Measurements from ENCODE around the gene PDE6B. TPM values are rescaled to one million over a fixed set of nuclear protein-coding genes. Genes with fewer than 3 reads are reported as not detected.

The PDE6B gene
- total RNA-seq, 1 donor = 36.4 TPM

GRCh38 chr4:621296-622070 is 3.9 kb upstream of the PDE6B start:
- DNase-seq (ENCODE audit: low read depth in 2 of 3, low spot score in 2 of 3) = no peak

- peak in 1 of 3 donors; percentile 4 for DNase-seq (ENCODE audit: low read depth in 2 of 3, low spot score in 2 of 3)
These were observed 3.0 kb upstream of the PDE6B start for GRCh38 chr4:622071-622995.

- DNase-seq (ENCODE audit: low read depth in 2 of 3, low spot score in 2 of 3) = no peak
These were observed 2.1 kb upstream of the PDE6B start for GRCh38 chr4:622996-623913.

DNA sequence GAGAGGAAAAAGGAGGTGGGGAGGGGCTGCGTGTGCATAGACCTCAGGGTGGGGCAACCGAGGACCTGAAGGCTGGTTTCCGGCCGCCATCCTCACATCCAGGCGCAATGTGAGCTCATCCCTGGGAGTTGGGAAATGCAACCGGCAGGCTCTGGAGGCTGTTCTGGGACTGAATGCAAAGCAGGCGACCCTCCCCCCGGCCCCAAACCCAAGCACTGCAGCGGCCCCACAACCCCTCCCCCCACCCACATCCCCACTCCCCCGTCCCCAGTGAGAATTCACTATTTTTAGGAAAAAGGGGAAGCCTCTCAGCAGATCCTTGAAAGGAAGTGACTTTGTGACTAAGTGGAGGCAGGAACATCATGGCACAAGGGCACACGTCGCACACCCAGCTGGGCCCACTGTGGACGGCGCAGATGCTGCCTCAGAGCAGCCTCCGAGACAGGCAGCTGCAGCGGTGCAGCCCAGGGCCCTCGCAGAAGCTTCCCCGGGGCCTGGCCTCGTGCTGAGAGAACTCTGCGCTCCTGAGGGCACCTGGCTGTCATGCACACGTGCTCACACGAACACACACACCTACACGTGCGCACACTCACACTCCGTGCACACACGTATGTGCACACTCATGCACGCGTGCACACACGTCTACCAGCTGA is 1.3 kb upstream of the PDE6B start:
- DNase-seq (ENCODE audit: low read depth in 2 of 3, low spot score in 2 of 3) = no peak

- no peak for DNase-seq (ENCODE audit: low read depth in 2 of 3, low spot score in 2 of 3)
These were observed 323 bp downstream of the PDE6B start for GRCh38 chr4:625631-626161.

- DNase-seq (ENCODE audit: low read depth in 2 of 3, low spot score in 2 of 3) = no peak
These were observed 1.1 kb downstream of the PDE6B start for GRCh38 chr4:626201-627091.

- DNase-seq (ENCODE audit: low read depth in 2 of 3, low spot score in 2 of 3) = no peak
These were observed 2.2 kb downstream of the PDE6B start for GRCh38 chr4:627347-628125.

DNA sequence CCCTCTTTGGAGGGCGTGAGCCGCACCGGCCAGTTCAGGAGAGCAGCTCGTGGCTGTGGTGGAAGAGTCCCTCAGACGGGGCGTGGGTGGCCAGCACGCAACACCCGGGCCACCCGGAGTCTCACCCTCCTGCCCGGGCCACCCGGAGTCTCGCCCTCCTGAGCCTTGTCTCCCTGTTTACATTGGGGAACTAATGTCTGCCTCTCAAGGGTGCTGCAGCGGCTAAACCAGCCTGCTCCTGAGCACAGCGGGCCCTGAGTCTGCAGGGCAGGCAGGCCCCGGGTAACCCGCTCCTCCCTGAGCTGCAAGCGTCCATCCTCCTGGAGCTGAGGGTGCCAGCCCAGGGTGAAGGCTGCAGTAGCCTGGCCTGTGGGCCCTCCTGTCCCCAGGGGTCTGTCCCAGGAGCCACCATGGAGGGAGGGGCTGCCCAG is 3.0 kb downstream of the PDE6B start:
- no peak for DNase-seq (ENCODE audit: low read depth in 2 of 3, low spot score in 2 of 3)

DNA sequence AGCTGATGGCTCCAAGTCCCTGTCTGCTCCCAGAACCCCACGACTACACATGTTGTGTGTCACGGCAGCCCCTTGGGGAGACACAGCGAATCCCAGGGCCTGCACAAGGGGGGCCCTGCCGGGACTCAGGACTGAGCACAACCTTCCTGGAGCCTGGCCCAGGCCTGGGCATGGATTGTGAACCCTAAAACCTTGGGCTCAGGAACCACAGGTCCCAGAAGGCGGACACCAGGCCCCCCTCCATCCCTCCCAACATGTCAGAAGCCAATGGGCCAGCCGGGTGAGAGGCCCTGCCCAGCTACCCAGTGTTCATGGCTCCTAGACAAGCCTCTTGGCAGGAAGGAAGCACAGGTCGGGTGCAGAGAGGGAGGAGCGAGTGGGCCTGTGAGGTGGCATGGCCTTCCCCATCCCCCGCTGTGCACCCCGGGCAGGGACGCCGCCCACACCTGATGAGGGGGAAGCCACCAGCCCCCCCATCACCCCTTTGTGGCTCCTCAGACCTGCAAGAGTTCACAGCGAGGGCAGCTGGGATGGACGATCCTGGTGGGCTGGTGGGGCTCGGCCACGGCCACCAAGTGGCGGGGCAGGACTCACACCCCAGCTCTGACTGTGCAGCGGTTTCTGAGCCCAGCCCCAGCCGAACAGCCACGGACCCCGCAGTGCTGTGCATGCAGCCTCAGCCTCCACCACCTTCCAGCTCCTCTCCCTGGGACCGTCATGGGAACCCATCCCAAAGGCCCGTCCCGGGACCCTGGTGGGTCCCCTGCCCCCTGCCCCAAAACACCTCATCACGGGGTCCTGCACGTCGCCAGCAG is 3.7 kb downstream of the PDE6B start:
- no peak for DNase-seq (ENCODE audit: low read depth in 2 of 3, low spot score in 2 of 3)

DNA sequence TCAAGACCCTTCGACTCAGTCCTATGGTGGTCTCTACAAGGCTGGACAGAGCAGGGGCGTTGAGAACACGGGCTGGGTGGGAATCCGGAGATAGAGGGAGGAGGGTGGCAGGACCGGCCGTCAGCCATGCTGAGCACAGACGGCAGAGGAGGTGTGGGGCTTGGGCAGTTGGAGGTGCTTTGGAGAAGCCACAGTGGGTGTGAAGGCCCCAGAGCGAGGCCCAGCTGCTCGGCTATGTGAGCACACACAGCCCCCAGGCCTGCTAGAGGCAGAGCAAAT is 4.2 kb downstream of the PDE6B start:
- DNase-seq (ENCODE audit: low read depth in 2 of 3, low spot score in 2 of 3) = no peak

GRCh38 chr4:629915-630641 is 4.7 kb downstream of the PDE6B start:
- DNase-seq (ENCODE audit: low read depth in 2 of 3, low spot score in 2 of 3) = no peak

GRCh38 chr4:630656-631055 is 5.3 kb downstream of the PDE6B start:
- no peak for DNase-seq (ENCODE audit: low read depth in 2 of 3, low spot score in 2 of 3)

DNA sequence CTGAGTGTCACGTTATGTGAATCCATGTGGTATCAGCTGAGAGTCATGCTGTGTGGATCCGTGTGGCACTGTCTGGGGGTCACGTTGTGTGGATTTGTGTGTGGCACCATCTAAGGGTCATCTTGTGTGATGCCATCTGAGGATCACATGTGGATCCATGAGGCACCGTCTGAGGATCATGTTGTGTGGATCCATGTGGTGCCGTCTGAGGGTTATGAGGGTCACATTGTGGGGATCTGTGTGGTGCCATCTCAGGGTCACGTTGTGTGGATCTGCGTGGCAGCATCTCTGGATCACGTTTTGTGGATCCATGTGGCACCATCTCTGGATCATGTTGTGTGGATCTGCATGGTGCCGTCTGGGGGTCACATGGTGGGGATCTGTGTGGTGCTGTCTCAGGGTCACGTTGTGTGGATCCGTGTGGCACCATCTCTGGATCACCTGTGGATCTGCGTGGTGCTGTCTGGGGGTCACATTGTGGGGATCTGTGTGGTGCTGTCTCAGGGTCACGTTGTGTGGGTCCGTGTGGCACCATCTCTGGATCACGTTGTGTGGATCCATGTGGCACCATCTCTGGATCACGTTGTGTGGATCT is 6.9 kb downstream of the PDE6B start:
- no peak for DNase-seq (ENCODE audit: low read depth in 2 of 3, low spot score in 2 of 3)

DNA sequence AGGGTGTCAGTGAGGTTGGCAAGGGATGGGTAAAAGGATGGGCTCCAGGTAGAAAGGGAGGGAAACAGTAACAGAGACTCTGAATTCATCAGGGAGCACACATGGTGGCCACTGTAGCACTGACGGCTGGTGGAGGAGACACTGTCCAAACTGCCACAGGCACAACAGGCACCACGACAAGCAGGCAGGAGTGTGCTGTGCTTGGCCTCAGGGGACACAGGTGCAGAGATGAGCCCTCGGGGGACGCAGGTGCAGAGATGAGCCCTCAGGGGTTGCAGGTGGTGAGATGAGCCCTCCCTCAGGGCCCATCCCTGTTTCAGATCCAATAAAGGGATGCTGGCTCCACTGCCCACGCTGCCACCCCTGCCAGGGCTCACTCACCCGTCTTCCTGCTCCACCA is 7.6 kb downstream of the PDE6B start:
- no peak for DNase-seq (ENCODE audit: low read depth in 2 of 3, low spot score in 2 of 3)

DNA sequence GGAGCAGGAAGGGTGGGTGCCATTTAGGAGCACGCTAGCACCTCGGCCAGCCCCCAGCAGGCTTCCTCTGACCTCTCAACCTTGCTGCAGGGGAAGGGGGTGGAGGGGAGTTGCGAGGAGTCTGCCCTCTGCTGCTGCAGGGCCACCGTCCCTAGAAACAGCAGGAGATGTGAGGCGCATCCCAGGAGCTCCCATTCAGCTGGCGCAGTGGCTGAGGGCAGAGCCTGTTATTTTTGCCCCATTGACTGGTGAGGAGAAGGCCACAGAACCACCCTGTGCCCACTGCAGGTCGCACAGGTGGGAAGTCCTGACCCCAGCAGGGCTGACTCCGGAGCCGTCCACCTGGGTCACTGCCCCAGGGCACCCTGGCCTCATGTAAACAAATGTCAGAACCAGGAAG is 8.0 kb downstream of the PDE6B start:
- DNase-seq (ENCODE audit: low read depth in 2 of 3, low spot score in 2 of 3) = no peak

- no peak for DNase-seq (ENCODE audit: low read depth in 2 of 3, low spot score in 2 of 3)
These were observed 8.7 kb downstream of the PDE6B start for GRCh38 chr4:633976-634598.

Measured in hematopoietic multipotent progenitor cell (in vitro differentiated cells).